Measurements from ENCODE around the gene RRP1. TPM values are rescaled to one million over a fixed set of nuclear protein-coding genes. Genes with fewer than 3 reads are reported as not detected.
A peak's percentile ranks its signal among the peaks of the same experiment; 100 is the strongest.

RRP1 gene
- total RNA-seq, 1 experiment from 2014 or later = 76.7 TPM

DNA sequence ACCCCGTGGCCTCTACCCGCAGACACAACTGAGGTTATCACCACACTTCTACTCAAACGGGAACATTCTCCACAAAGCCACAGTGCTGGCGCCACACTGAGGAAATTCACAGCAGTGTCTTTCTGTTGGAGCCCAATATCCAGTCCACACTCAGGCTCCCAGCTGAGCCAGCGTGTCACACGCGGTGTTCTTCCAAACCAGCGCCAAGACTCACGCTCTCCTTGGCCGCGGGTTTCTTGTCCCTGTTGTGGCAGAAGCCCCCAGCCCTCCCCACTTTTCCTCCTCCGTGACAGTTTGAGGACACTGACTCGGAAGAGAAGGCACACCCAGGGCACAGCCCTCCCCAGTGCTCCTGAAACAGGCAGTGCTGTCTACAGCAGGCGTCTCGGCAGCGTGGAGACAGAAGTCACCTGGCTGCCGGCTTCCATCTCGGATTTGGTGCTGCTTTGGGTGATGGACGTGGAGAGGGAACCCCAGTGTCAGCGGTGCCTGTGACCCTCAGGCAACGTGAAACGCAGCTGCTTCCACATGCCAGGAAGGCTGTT is 40.3 kb downstream of the RRP1 start:
- Histone ChIP-seq H3K79me2 (ENCODE audit: insufficient read depth, low read length) (no peaks in the 10 kb centered on the region), H4K20me1 (ENCODE audit: control insufficient read depth, insufficient read depth, insufficient read length) (no peaks in the 10 kb centered on the region), H3T11ph (ENCODE audit: low read length) (no peak overlapping the region), H3K23me2 (ENCODE audit: insufficient read length, low read depth, low read length, poor library complexity, severe bottlenecking) (no peaks in the 10 kb centered on the region), H3K9ac (ENCODE audit: extremely low read depth, insufficient read length, low read length) (no peak overlapping the region), H2BK15ac (ENCODE audit: low read depth, low read length) (no peak overlapping the region), H3K27ac (ENCODE audit: insufficient read length, low read depth, low read length) (no peak overlapping the region), H2BK120ac (ENCODE audit: low read depth, low read length, poor library complexity, severe bottlenecking) (no peak overlapping the region), H4K8ac (replicated peaks; ENCODE audit: insufficient read length, low read depth, low read length) (no peak overlapping the region), H2AK5ac (ENCODE audit: insufficient read length, low read length) (no peak overlapping the region), H3K56ac (ENCODE audit: insufficient read length, low read depth, low read length) (no peak overlapping the region), H3K4me1 (ENCODE audit: insufficient read depth, low read length) (no peaks in the 10 kb centered on the region), H3K14ac (ENCODE audit: insufficient read depth, low read length) (no peak overlapping the region; the same call in 1 of the 2 replicates), H3K4ac (ENCODE audit: low read depth, low read length) (no peak overlapping the region), H3K18ac (ENCODE audit: insufficient read length, low read depth, low read length) (no peak overlapping the region), H4K91ac (ENCODE audit: insufficient read length, low read depth, low read length) (no peak overlapping the region), H3K9me3 (ENCODE audit: control insufficient read depth, low read depth, low read length) (no peaks in the 10 kb centered on the region), H3K23ac (ENCODE audit: insufficient read length, low read depth, low read length) (no peak overlapping the region), H2BK5ac (ENCODE audit: insufficient read length, low read length) (no peak overlapping the region), H3K79me1 (ENCODE audit: insufficient read depth, low read depth, low read length, poor library complexity, severe bottlenecking) (no peaks in the 10 kb centered on the region), H2AFZ (ENCODE audit: low read length) (no peak overlapping the region), H3K4me2 (ENCODE audit: insufficient read depth, insufficient read length, low read length) (no peak overlapping the region), H2BK12ac (ENCODE audit: insufficient read length, low read depth, low read length) (no peak overlapping the region), H2BK20ac (ENCODE audit: low read depth, low read length, poor library complexity, severe bottlenecking) (no peak overlapping the region), H4K5ac (ENCODE audit: insufficient read length, low read depth, low read length) (no peak overlapping the region), H3K27me3 (ENCODE audit: insufficient read depth, low read length) (no peaks in the 10 kb centered on the region)
- H3K9me3 Mint-ChIP-seq = peaks cover 8 to 9% of the 10 kb centered on the region in 2 experiments
- H3K4me3 Mint-ChIP-seq = no peak overlapping the region
- H3K4me1 Mint-ChIP-seq = peaks cover 8% of the 10 kb centered on the region in 2 experiments
- DNase-seq = no peak
- no CpG with 5 or more reads among the region's 22 CpGs for WGBS (ENCODE audit: extremely low coverage, insufficient read length, low lambda C conversion rate)
- peaks cover 0 to 4% (median 0%) of the 10 kb centered on the region in 3 experiments; a peak in 2 of 7 replicates for H3K36me3 Mint-ChIP-seq (ENCODE audit: insufficient read depth in 1 of 3, low read depth in 3 of 3)
- 0 out of 7 replicates have a peak overlapping the region, but pooled peaks of 1 of the 3 experiments have one; percentile 24 for H3K27ac Mint-ChIP-seq
- TF ChIP-seq CTCF (conservative IDR thresholded peaks at IDR 0.05) = peak; percentile 30; the same call in 2 of the 3 replicates
- H3K27me3 Mint-ChIP-seq (ENCODE audit: low read depth) = peaks cover 4% of the 10 kb centered on the region

Measured in H9 (cell line).